CD4-positive, alpha-beta T cell treated with Interleukin-15 for 1 hour (primary cell): ENCODE measurements around the gene USP6.
"Not testable (repeated sequence)": the region's sequence is repeated elsewhere in the genome, so short reads cannot be mapped to it uniquely, and the experiment has no call there.

ENCODE experiments used
- DNase-seq: peaks from one replicate; pipeline ENCODE4 v3.0.0-alpha.2; 2020

USP6 gene

GRCh38 chr17:5136580-5137412 lies 21.0 kb downstream of the USP6 start:
- DNase-seq = not testable (repeated sequence)

GRCh38 chr17:5137511-5138197 lies 21.8 kb downstream of the USP6 start:
- DNase-seq = not testable (repeated sequence)

GRCh38 chr17:5138198-5138544 lies 22.3 kb downstream of the USP6 start:
- not testable (repeated sequence) for DNase-seq

GRCh38 chr17:5138616-5139457 lies 23.0 kb downstream of the USP6 start:
- no peak for DNase-seq

- DNase-seq = no peak
Measured at GRCh38 chr17:5139458-5139732, 23.6 kb downstream of the USP6 start.

GRCh38 chr17:5142877-5143276 lies 27.0 kb downstream of the USP6 start:
- not testable (repeated sequence) for DNase-seq

GRCh38 chr17:5146122-5146521 lies 30.3 kb downstream of the USP6 start:
- not testable (repeated sequence) for DNase-seq

GRCh38 chr17:5160702-5161101 lies 44.9 kb downstream of the USP6 start:
- DNase-seq = not testable (repeated sequence)

- not testable (repeated sequence) for DNase-seq
Measured at GRCh38 chr17:5161793-5162192, 46.0 kb downstream of the USP6 start.

- DNase-seq = no peak
Measured at GRCh38 chr17:5164436-5164835, 48.6 kb downstream of the USP6 start.

GRCh38 chr17:5165791-5166564 lies 50.1 kb downstream of the USP6 start:
- not testable (repeated sequence) for DNase-seq

- DNase-seq = not testable (repeated sequence)
Measured at GRCh38 chr17:5175027-5175426, 59.2 kb downstream of the USP6 start.

GRCh38 chr17:5179003-5179402 lies 63.2 kb downstream of the USP6 start:
- no peak for DNase-seq

- no peak for DNase-seq
Measured at GRCh38 chr17:5181509-5182305, 65.9 kb downstream of the USP6 start.

GRCh38 chr17:5182597-5183409 lies 67.0 kb downstream of the USP6 start:
- no peak for DNase-seq

- DNase-seq = no peak
Measured at GRCh38 chr17:5183410-5183793, 67.6 kb downstream of the USP6 start.

- DNase-seq = peak; percentile 54
Measured at GRCh38 chr17:5184288-5184687, 68.5 kb downstream of the USP6 start.

- peak; percentile 97 for DNase-seq
Measured at GRCh38 chr17:5191541-5192417, 75.9 kb downstream of the USP6 start, which contains the start of gene ZNF594. ZNF594 (minus strand) TSS chr17:5191868; CDS start chr17:5184256, 7,612 bp downstream.

GRCh38 chr17:5194346-5194745 lies 78.5 kb downstream of the USP6 start:
- DNase-seq = no peak

- DNase-seq = no peak
Measured at GRCh38 chr17:5198472-5198871, 82.6 kb downstream of the USP6 start.
